ENCODE measurements around the gene CA11.
"Not testable (repeated sequence)": the region's sequence is repeated elsewhere in the genome, so short reads cannot be mapped to it uniquely, and the experiment has no call there.

Gene CA11

DNA sequence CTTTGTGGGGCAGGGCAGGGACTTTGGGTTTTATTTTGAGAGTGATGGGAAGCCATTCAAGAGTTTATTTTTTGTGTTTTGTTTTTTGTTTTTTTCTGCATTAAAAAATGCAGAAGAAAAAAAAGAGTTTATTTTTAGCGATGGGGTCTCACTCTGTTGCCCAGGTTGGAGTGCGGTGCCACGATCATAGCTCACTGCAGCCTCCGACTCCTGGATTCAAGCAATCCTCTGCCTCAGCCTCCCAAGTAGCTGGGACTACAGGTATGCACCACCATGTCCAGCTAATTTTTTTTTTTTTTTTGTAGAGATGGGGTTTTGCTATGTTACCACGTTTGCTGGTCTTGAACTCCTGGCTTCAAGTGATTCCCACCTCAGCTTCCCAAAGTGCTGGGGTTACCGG lies 12.5 kb upstream of the CA11 start:
- TF ChIP-seq, protein P1, sequence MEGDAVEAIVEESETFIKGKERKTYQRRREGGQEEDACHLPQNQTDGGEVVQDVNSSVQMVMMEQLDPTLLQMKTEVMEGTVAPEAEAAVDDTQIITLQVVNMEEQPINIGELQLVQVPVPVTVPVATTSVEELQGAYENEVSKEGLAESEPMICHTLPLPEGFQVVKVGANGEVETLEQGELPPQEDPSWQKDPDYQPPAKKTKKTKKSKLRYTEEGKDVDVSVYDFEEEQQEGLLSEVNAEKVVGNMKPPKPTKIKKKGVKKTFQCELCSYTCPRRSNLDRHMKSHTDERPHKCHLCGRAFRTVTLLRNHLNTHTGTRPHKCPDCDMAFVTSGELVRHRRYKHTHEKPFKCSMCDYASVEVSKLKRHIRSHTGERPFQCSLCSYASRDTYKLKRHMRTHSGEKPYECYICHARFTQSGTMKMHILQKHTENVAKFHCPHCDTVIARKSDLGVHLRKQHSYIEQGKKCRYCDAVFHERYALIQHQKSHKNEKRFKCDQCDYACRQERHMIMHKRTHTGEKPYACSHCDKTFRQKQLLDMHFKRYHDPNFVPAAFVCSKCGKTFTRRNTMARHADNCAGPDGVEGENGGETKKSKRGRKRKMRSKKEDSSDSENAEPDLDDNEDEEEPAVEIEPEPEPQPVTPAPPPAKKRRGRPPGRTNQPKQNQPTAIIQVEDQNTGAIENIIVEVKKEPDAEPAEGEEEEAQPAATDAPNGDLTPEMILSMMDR (IDR thresholded peaks at IDR 0.05; ENCODE audit: low read depth, low read length, missing control alignments) = no peak
- Histone ChIP-seq H3K27me3 (replicated peaks) (no peaks in the 10 kb centered on the region), H3K4me3 (ENCODE audit: low read depth, low read length) (no peak overlapping the region), H3K36me3 (replicated peaks) (no peaks in the 10 kb centered on the region), H3K27ac (no peak overlapping the region)
- no peak for DNase-seq
- in situ Hi-C loops (cut with HindIII; ENCODE audit: low pct_ligation_motif_present, low sequenced_read_pairs) = no loop called here

DNA sequence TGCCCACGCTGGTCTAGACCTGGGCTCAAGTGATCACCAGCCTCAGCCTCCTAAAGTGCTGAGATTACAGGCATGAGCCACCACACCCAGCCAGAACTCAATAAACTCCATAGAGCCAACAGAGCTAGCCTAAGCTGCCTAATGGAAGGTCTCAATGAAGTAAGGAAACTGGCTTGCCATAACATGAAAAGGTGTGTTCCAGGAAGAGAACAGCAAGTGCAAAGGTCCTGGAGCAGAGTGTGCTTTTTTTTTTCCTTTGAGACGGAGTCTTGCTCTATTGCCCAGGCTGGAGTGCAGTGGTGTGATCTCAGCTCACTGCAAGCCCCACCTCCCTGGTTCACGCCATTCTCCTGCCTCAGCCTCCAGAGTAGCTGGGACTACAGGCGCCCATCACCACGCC lies 11.8 kb upstream of the CA11 start:
- H3K4me3 ChIP-seq (ENCODE audit: low read depth, low read length); in situ Hi-C loops (cut with HindIII; ENCODE audit: low pct_ligation_motif_present, low sequenced_read_pairs); H3K36me3 ChIP-seq (replicated peaks); DNase-seq; H3K27ac ChIP-seq; H3K27me3 ChIP-seq (replicated peaks): not testable (repeated sequence)

DNA sequence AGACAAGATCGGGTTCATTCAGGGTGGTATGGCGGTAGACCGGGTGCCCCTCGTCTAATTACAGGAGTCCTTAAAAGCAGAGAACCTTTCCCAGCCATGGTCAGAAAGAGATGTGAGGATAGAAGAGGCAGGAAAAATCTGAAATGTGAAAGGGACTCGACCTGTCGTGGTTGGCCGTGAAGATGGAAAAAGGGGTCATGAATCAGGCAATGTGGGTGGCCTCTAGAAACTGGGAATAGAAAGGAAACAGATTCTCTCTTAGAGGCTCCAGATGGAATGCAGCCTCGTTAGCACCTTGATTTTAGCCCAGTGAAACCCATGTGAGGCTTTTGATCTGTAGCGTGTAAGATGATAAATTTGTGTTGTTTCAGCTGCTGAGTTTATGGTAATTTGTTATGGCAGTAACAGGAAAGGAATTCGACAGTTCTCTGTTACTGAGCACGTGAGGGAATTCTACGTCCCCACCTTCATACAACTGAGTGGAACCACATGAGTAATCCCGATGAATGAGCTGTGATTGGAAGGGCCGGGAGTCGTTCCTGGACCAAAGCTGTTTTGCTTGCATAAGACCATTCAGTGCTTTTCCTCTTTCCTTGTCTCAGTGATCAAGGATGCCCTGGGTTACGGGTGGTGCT lies 11.0 kb upstream of the CA11 start:
- no peak overlapping the region for H3K27ac ChIP-seq
- DNase-seq = peak; percentile 74
- H3K4me3 ChIP-seq (ENCODE audit: low read depth, low read length) = no peak overlapping the region
- H3K36me3 ChIP-seq (replicated peaks) = no peaks in the 10 kb centered on the region
- H3K27me3 ChIP-seq (replicated peaks) = no peaks in the 10 kb centered on the region
- TF ChIP-seq, protein P1 (IDR thresholded peaks at IDR 0.05; ENCODE audit: low read depth, low read length, missing control alignments) = no peak
- in situ Hi-C loops (cut with HindIII; ENCODE audit: low pct_ligation_motif_present, low sequenced_read_pairs) = no loop called here

DNA sequence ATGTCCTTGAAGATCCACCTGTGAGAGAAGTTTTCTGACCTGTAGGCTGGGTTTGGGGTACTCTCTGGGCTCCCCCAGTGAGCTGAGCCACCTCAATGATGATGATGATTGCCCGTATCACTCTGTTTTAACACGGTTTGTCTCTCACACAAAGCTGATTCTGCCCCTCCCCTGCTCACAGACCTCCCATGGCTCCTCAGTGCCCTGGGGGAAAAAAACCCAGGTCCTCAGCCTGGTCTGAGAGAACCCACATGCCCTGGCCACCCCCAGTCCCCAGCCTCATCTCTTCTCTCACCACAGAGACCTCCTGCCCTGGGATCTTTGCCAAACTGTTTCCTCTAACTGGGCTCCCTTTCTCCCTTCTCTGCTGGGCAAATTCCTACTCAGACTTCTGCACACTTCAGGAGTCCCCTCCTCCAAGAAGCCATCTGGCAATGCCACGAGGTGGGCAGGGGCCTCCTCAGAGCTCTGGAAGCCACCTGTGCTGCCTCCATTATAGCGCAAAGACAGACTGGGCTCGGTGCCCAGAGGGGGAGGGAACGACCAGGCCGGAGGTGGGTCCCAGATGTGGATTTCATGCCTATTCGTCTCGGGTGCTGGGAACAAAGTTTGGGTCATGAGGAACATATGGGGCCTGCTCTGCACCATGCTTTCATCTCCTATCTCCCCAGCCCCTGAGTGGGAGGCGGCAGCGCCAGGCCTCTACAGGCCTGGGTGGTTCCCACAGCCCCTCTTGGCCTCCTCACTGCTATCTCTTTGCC lies 8.5 kb upstream of the CA11 start:
- H3K4me3 ChIP-seq (ENCODE audit: low read depth, low read length) = no peak overlapping the region
- no peak overlapping the region for H3K27ac ChIP-seq
- TF ChIP-seq, protein P1 (IDR thresholded peaks at IDR 0.05; ENCODE audit: low read depth, low read length, missing control alignments) = no peak
- no peaks in the 10 kb centered on the region for H3K36me3 ChIP-seq (replicated peaks)
- DNase-seq = no peak
- in situ Hi-C loops (cut with HindIII; ENCODE audit: low pct_ligation_motif_present, low sequenced_read_pairs) = no loop called here
- no peaks in the 10 kb centered on the region for H3K27me3 ChIP-seq (replicated peaks)

DNA sequence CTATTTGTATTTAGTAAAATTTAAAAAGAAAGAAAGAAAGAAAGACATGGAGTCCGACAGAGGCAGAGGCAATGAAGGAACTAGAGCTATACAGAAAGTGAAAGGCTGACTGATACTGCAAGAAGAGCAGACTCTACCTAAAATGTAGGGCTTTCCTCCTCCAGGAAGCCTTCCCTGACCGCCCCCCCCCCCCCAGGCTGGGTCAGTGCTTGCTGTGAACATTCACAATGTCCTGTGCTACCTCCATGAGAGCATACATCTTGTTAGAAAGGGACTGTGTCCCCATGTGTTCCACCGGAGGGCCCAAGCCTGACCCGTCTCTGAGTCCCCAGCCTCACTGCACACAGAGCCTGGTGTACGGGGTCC lies 5.7 kb upstream of the CA11 start:
- no peak overlapping the region for H3K4me3 ChIP-seq (ENCODE audit: low read depth, low read length)
- no peak for DNase-seq
- H3K27me3 ChIP-seq (replicated peaks) = no peaks in the 10 kb centered on the region
- no peak overlapping the region for H3K27ac ChIP-seq
- TF ChIP-seq, protein P1 (IDR thresholded peaks at IDR 0.05; ENCODE audit: low read depth, low read length, missing control alignments) = no peak
- no peaks in the 10 kb centered on the region for H3K36me3 ChIP-seq (replicated peaks)
- in situ Hi-C loops (cut with HindIII; ENCODE audit: low pct_ligation_motif_present, low sequenced_read_pairs) = no loop called here

DNA sequence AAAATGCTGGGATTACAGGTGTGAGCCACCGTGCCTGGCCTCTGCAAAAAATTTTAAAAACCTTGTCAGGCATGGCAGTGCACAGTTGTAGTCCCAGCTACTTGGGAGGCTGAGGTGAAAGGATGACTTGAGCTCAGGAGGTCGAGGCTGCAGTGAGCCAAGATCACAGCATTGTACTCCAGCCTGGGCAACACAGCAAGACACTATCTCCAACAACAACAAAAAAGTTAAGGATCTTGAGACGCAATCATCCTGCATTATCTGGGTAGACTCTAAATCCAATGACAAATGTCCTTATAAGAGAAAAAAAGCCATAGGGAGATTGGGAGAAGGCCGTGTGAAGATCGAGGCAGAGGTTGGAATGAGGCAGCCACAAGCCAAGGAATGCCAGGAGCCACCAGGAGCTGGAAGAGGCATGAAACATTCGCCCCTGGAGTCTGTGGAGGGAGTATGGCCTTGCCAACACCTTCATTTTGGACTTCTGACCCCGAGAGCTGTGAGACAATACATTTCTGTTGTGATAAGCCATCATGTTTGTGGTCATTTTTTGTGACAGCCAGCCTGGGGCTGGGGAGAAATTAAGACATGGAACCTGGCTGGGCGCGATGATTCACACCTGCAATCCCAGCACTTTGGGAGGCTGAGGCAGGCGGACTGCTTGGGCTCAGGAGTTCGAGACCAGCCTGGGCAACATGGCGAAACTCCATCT lies 5.1 kb upstream of the CA11 start:
- Histone ChIP-seq H3K36me3 (replicated peaks) (no peaks in the 10 kb centered on the region), H3K4me3 (ENCODE audit: low read depth, low read length) (no peak overlapping the region), H3K27ac (no peak overlapping the region), H3K27me3 (replicated peaks) (no peaks in the 10 kb centered on the region)
- no peak for DNase-seq
- TF ChIP-seq, protein P1 (IDR thresholded peaks at IDR 0.05; ENCODE audit: low read depth, low read length, missing control alignments) = no peak
- in situ Hi-C loops (cut with HindIII; ENCODE audit: low pct_ligation_motif_present, low sequenced_read_pairs) = no loop called here
